GM19395 (cell line): ENCODE measurements around the gene PATJ.
"Not testable (repeated sequence)": the region's sequence is repeated elsewhere in the genome, so short reads cannot be mapped to it uniquely, and the experiment has no call there.

Experiments
- ATAC-seq: cut with Tn5 transposase; IDR thresholded peaks from one replicate; pipeline ENCODE4 v1.9.1; 2021; ENCODE audit warnings: mild to moderate bottlenecking, moderate library complexity; ENCODE audit not compliant: unreplicated experiment

PATJ gene

DNA sequence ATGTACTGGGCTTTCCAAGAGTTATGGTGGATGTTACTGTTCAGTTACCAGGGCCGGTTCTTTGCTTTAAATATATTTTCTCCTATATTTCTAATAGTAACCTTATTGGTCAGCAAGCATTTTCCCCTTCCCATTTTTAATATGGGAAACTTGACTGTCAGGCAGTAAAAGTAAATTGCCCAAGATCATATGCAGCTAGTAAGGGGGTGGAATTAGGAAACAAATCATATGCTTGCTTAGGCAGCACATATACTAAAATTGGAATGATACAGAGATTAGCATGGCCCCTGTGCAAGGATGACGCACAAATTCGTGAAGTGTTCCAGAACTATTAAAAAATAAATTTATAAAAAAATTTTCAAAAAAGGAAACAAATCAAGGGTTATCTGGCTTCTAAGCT, 73.9 kb downstream of the PATJ start:
- no peak for ATAC-seq

DNA sequence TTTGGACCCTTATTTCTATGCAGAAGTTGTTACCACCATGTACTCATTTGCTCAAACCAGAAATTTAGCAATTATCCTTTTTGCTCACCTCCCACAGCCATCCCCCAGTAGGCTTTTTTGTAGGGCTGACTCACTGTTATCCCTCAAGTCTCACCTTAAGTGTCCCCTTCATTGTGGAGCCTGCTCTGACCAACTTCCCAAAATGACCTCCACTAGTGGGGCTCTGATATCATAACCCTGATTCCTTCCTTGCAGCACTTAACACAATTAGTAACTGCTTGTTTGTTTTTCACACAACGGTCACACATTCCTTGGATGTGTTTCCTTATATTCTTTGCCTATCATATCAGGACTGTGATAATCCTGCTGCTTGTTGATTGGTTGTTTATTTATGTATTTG, 76.7 kb downstream of the PATJ start:
- no peak for ATAC-seq

- ATAC-seq: no peak
Measured at GRCh38 chr1:61819421-61819820, 77.1 kb downstream of the PATJ start.

DNA sequence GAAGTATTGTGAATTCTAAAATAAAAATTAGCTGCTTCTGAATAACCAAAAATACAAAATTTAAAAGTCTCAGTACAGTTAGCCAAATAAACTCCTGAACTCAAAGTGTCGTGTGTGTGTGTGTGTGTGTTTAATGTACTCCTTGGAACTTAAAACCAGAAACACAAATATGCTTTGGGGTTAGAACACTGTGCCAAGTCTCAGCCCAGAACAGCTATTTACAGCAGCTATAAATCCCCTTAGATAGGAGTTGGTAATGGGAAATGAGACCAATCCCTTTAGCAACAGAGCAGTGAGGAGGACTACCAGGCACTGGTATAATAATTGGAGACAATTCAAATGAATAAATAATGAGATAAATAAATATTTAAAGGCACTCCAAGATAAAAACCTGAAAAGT, 83.1 kb downstream of the PATJ start:
- ATAC-seq: no peak

DNA sequence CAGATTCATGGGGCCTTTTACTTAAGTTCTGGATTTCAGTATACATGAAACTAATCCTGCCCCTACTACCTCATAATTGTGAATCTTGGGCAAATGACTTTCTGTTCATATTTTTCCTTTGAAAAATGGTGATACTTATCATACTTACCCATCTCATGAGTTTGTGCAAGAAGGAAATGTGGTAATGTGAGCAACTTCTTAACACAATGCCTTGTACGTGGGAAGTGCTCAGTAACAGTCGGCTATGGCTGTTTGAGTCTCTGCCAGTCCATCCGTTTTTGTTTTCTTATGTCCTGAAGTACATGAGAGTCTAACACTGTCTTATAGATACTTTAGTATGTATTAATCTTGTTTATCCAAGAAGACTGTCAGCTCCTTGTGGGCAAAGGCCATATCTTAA, 86.5 kb downstream of the PATJ start:
- ATAC-seq: no peak

GRCh38 chr1:61836649-61837048, 94.4 kb downstream of the PATJ start:
- ATAC-seq: no peak

GRCh38 chr1:61837607-61838006, 95.3 kb downstream of the PATJ start:
- ATAC-seq: not testable (repeated sequence)

DNA sequence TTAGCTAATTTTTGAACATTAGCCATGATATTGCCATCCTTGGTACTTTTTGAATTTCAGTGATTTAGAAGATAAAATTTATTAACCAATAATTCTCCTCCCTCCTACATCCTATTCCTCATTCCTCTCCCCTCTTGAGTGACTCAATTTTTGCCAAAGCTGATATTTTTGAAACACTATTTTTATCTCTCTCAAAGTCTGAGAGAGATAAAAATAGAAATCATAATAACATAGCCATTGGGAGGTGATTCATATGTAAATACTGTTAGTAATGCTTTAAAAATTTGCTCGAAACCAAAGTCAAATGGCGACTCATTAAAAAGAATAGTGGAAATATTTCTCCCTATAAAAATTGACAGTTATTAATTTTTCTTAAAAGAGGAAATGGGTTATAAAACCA, 97.4 kb downstream of the PATJ start:
- ATAC-seq: no peak

DNA sequence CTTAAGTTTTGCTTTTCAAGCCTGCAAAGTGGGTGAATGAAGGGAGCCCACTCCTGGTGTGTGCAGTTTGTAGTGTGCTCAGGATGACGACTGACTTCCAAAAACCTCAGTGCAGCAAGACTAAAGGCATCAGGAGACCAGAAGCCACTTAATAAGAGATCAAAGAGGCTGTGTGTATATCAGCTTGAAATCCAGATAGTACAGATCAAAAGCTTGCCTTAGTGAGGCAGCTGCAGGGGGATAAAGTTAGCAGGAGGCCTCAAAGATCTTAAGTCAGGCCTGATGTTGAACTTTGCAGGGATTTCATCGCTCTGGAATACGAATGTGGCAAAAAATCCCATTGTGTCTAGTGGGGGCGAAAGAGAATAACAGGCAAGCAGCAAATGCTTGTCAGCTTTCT, 99.8 kb downstream of the PATJ start:
- no peak for ATAC-seq

DNA sequence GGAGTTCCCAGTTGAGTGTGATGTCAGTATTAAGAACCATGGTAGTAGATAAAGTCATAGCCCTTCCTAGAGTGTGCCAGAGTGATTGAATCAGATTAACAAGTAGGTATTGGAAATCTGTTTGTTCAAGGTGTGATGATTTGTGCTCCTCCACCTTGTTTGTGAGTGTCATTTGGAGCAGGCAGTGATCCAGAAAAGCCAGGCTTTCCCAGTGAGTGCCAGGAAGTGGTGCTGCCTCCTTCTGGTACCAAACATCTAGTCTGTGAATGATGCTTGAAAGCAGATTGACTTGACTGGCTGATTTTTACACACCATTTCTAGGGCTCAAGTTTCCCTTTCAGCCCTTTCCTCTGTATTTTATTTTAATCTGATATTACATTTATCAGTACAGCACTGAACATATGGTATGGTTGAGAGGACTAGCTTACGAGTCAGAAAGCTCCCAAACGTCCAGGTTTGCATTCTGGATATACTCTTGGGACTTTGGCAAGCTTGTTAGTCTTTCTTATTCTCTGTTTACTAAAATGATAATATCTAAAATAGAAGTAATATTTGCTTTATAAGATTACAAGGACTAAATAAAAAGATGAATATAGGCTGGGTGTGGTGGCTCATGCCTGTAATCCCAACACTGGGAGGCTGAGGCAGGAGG, 100.7 kb downstream of the PATJ start:
- no peak for ATAC-seq

DNA sequence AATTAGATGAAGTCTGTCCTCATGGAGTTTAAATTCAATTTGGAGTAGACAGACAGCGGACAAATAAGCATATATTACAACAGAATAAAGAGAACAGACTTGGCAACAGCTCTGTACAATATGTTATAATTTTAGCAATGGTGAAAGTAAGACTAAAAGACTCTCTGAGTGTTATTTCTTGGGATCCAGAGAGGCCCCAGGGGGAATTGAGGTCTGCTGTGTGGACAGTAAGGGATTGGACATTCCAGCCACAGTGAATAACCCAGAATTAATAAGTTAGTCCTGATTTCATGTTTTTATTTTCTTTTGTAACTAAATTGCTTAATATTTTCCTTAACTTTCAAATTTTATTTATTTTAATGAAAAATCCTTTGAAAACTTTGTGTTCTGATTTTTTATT, 101.7 kb downstream of the PATJ start:
- ATAC-seq: no peak

DNA sequence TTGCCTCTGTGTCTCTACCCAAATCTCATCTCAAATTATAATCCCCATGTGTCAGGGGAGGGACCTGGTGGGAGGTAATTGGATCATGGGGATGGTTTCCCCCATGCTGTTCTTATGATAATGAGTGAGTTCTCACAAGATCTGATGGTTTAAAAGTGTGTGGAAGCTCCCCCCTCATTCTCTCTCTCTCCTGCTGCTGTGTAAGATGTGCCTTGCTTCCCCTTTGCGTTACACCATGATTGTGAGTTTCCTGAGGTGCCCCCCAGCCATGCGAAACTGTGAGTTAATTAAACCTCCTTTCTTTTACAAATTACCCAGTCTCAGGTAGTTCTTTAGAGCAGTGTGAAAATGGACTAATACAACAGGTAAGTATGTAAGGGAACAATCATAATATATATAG, 102.4 kb downstream of the PATJ start:
- not testable (repeated sequence) for ATAC-seq

- ATAC-seq: no peak
Measured at GRCh38 chr1:61851235-61851634, 109.0 kb downstream of the PATJ start.

DNA sequence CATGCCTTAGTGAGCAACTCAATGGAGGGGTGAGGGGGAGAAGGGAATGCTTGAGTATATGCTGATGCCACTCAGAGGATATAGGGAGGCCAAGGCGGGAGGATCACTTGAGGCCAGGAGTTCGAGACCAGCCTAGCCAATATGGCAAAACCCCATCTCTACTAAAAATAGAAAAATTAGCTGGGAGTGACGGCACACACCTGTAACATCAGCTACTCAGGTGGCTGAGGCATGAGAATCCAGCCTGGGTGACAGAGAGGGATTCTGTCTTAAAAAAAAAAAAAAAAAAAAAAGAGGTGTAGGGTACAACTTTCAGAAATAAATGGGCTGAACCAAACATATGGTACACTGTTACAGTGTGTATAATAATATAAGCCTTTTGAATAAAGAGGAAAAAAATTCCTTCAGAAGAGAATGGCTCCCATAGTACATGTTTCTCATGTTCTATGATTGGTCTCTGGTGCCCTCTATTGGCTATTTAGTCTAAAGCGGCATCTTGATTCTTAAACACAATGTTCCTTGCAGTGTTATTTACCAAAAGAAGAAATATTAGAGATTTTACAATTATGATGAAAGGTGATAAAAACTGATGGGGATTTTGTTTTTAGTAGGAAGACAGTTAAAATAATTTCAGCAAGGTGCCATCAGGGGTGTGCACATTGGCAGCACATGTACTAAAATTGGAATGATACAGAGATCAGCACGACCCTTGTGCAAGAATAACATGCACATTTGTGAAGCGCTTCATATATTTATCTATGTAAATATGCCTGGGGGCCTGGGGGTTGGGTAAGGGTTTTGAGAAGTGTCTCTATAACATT, 109.8 kb downstream of the PATJ start:
- ATAC-seq: peak; percentile 77

- ATAC-seq: no peak
Measured at GRCh38 chr1:61852670-61853015, 110.4 kb downstream of the PATJ start.

DNA sequence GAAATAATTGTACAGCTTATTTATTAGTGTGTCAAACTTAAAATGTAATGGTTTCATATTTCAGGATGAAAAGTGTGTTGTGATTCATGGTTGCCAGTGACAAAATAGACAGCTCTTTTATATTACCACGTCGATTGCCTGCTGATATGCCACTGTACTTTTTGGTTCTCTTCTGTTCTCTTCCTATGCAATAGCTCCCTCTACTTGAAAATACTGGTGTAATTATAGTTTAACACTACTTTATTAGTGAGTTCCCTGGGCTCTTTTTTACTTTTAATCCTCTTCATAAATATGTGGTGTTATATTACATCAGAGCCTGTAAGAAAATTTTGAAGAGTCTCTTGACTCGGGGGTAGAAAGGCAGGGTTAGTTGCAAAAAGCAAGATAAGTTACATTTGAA, 111.3 kb downstream of the PATJ start:
- no peak for ATAC-seq

- no peak for ATAC-seq
Measured at GRCh38 chr1:61864489-61864888, 122.2 kb downstream of the PATJ start.

- ATAC-seq: no peak
Measured at GRCh38 chr1:61865646-61866220, 123.5 kb downstream of the PATJ start.

DNA sequence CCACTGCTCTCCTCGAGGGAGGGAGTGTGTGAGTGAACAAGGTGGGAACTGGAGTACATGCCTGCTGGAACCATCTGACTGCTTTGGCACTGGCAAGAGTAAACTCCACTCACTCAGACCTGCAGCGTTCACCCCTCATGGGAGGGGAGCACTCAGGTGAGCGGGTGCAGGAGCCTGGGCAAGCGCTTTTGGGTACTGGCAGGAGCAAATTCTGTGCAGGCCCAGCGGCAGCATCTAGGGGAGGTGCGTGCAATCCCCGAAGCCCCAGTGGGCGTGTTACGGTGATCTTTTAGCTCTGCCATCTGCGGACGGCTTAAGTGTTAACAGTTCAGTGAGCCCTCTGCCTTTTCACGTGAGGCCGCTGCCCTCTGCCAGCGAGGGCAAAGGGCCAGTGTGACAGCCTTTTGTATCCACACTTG, 127.4 kb downstream of the PATJ start:
- ATAC-seq: no peak

GRCh38 chr1:61872206-61872605, 129.9 kb downstream of the PATJ start:
- no peak for ATAC-seq

DNA sequence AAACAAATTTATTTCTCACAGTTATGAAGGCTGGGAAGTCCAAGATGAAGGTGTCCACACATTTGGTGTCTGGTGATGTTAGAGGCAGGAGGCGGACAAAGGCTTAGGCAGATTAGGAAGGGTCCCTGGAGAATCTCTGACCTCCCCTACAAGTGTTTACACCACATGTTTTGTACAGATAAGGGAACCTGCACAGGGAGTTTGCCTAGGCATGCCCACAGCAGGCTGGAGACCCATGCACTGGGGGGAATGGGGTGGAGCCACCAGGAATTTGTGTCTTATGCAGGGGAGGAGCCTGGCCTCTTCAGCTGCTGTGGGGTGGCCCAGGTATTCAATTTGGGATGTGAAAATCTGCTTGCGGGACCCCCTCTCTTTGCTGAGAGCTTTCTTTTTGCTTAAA, 131.3 kb downstream of the PATJ start:
- no peak for ATAC-seq

DNA sequence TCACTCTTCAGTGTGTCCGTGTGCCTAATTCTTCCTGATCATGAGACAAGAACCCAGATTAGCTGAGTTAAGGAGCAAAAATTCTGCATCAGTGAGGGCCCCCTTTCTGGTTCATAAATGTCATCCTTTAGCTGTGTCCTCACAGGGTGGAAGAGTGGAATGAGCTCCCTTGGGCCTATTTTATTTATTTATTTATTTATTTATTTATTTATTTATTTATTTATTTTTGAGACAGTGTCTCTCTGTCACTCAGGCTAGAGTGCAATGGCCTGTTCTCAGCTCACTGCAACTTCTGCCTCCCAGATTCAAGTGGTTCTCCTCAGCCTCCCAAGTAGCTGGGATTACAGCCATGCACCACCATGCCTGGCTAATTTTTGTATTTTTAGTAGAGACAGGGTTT, 131.7 kb downstream of the PATJ start:
- no peak for ATAC-seq
